Measurements from ENCODE around the gene MBP.

Gene MBP

DNA sequence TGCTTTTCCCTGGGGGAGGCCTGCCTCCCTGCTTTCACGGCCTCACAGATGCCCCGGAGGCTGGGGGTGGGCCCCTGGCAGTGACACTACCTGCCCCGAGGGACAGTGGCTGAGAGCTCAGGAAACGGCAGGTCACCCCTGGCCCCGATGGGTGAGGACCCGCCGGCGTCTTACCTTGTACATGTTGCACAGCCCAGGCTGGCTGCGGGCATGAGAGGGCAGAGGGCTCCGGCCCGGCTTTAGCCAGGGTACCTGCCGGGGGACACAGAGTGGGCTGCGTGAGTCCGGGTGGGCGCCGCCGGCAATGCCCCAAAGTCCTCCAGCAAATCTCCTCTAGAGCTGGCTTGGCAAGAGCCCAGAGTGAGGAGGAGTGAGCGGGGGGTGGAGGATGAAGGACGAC is 122.9 kb downstream of the MBP start:
- Mint-ChIP-seq H3K4me3 (no peak overlapping the region), H3K9me3 (no peaks in the 10 kb centered on the region), H3K36me3 (peaks cover 17% of the 10 kb centered on the region), H3K27me3 (no peaks in the 10 kb centered on the region), H3K4me1 (peaks cover 18% of the 10 kb centered on the region), H3K27ac (no peak overlapping the region)
- no peak for ATAC-seq (ENCODE audit: low read depth)
- no peak for DNase-seq (ENCODE audit: low spot score in 2 of 2)

- H3K27me3 Mint-ChIP-seq: no peaks in the 10 kb centered on the region
- peaks cover 22% of the 10 kb centered on the region for H3K4me1 Mint-ChIP-seq
- no peak overlapping the region for H3K27ac Mint-ChIP-seq
- H3K9me3 Mint-ChIP-seq: no peaks in the 10 kb centered on the region
- H3K36me3 Mint-ChIP-seq: peaks cover 17% of the 10 kb centered on the region
- H3K4me3 Mint-ChIP-seq: no peak overlapping the region
- no peak for DNase-seq (ENCODE audit: low spot score in 2 of 2)
- no peak for ATAC-seq (ENCODE audit: low read depth)
Observed at GRCh38 chr18:77008576-77009315, 123.8 kb downstream of the MBP start.

- H3K27me3 Mint-ChIP-seq: no peaks in the 10 kb centered on the region
- H3K36me3 Mint-ChIP-seq: peaks cover 14% of the 10 kb centered on the region
- H3K27ac Mint-ChIP-seq: no peak overlapping the region
Observed at GRCh38 chr18:77008006-77008405, 124.6 kb downstream of the MBP start.

GRCh38 chr18:77007251-77007650 is 125.3 kb downstream of the MBP start:
- H3K4me3 Mint-ChIP-seq: no peak overlapping the region
- DNase-seq (ENCODE audit: low spot score in 2 of 2) (no peak), ATAC-seq (ENCODE audit: low read depth) (no peak)
- H3K27me3 Mint-ChIP-seq: no peaks in the 10 kb centered on the region
- H3K36me3 Mint-ChIP-seq: peaks cover 14% of the 10 kb centered on the region
- H3K4me1 Mint-ChIP-seq: peaks cover 24% of the 10 kb centered on the region
- H3K9me3 Mint-ChIP-seq: no peaks in the 10 kb centered on the region
- no peak overlapping the region for H3K27ac Mint-ChIP-seq

More at GRCh38 chr18:77008006-77008405, 124.6 kb downstream of the MBP start:
- Mint-ChIP-seq H3K9me3 (no peaks in the 10 kb centered on the region), H3K4me1 (peaks cover 23% of the 10 kb centered on the region), H3K4me3 (no peak overlapping the region)
- ATAC-seq (ENCODE audit: low read depth) (no peak), DNase-seq (ENCODE audit: low spot score in 2 of 2) (no peak)

GRCh38 chr18:77006305-77007175 is 126.0 kb downstream of the MBP start:
- Mint-ChIP-seq H3K27me3 (no peaks in the 10 kb centered on the region), H3K4me3 (no peak overlapping the region), H3K27ac (no peak overlapping the region), H3K36me3 (peaks cover 9% of the 10 kb centered on the region), H3K9me3 (no peaks in the 10 kb centered on the region), H3K4me1 (peaks cover 25% of the 10 kb centered on the region)
- ATAC-seq (ENCODE audit: low read depth) (no peak), DNase-seq (ENCODE audit: low spot score in 2 of 2) (no peak)

DNA sequence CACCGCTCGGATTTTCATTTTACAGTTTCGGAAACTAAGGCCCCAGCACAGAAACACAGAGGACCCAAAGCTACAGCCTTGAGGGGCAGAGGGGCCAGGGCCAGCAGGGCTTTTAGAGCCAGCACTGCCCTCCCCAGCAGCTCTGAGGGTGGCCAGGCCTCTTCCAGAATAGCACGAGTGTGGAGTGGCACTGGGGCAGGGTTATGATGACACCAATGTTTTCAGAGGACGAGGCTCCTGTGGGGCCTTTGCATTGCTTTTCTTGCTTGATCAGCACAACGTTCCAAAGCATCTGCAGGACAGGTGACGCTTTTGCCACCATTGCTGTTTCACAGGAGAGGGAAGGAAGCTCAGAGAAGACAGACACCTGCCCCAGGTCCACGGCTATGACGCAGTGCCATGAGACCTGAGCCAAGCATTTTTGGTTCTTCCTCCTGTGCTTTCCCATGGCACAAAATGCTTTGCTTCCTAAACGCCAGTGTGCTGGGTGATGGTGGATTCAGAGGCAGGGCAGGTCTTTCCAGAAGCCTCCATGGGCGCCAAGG is 126.9 kb downstream of the MBP start:
- Mint-ChIP-seq H3K27ac (no peak overlapping the region), H3K4me3 (no peak overlapping the region), H3K36me3 (peaks cover 7% of the 10 kb centered on the region), H3K9me3 (no peaks in the 10 kb centered on the region), H3K27me3 (no peaks in the 10 kb centered on the region), H3K4me1 (peaks cover 24% of the 10 kb centered on the region)
- ATAC-seq (ENCODE audit: low read depth): no peak
- DNase-seq (ENCODE audit: low spot score in 2 of 2): no peak

- Mint-ChIP-seq H3K4me3 (peak overlapping the region; percentile 66), H3K4me1 (peaks cover 20% of the 10 kb centered on the region), H3K36me3 (peaks cover 3% of the 10 kb centered on the region), H3K9me3 (no peaks in the 10 kb centered on the region), H3K27ac (no peak overlapping the region), H3K27me3 (no peaks in the 10 kb centered on the region)
- ATAC-seq (ENCODE audit: low read depth): peak; percentile 37
- DNase-seq (ENCODE audit: low spot score in 2 of 2): no peak
Observed at GRCh38 chr18:77004555-77005380, 127.8 kb downstream of the MBP start.

DNA sequence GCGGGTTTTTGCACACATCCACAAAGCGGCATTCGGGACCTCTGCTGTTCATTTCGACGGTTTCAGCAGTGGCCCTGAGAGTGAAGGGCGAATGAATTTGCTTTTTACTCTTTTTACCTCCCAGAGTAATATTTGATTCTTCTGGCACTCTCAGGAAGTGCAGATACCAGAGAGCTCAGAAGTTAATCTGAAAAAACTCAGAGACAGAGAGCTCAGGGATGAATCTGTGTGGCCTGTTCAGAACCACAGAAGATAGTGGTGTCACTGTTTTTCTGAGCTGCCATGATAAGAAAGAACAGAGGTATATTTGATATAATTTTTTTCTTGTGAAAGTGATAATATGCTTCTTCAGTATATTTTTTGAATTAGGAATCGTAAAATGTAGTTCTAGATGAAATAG is 129.3 kb downstream of the MBP start:
- peaks cover 20% of the 10 kb centered on the region for H3K4me1 Mint-ChIP-seq
- H3K27ac Mint-ChIP-seq: no peak overlapping the region
- ATAC-seq (ENCODE audit: low read depth) (no peak), DNase-seq (ENCODE audit: low spot score in 2 of 2) (no peak)
- H3K27me3 Mint-ChIP-seq: peaks cover 1% of the 10 kb centered on the region
- H3K4me3 Mint-ChIP-seq: no peak overlapping the region
- no peaks in the 10 kb centered on the region for H3K36me3 Mint-ChIP-seq
- no peaks in the 10 kb centered on the region for H3K9me3 Mint-ChIP-seq

DNA sequence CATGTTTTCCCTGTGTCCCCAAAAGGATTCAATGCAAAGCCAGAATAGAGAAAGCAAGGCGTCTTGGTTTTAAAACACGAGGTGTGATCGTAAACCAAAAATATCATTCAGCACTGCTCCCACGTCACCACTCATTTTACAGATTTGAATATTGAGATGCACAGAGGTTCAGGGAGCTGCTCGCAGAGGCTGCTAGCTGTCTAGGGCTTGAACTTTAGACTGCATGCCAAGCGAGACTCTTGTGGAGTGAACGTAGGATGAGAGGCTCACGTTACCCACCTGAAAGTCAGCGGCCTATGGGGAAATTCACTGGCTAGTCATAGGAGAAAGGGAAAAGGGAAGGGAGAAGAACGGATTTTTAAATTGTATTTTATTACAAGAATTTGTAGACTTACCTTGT is 130.1 kb downstream of the MBP start:
- DNase-seq (ENCODE audit: low spot score in 2 of 2): no peak
- no peak for ATAC-seq (ENCODE audit: low read depth)
- Mint-ChIP-seq H3K9me3 (no peaks in the 10 kb centered on the region), H3K27me3 (peaks cover 3% of the 10 kb centered on the region), H3K4me3 (no peak overlapping the region), H3K36me3 (no peaks in the 10 kb centered on the region), H3K4me1 (peaks cover 19% of the 10 kb centered on the region), H3K27ac (peak overlapping the region; percentile 21)

GRCh38 chr18:77001979-77002378 is 130.6 kb downstream of the MBP start:
- Mint-ChIP-seq H3K27me3 (peaks cover 3% of the 10 kb centered on the region), H3K27ac (no peak overlapping the region), H3K36me3 (no peaks in the 10 kb centered on the region), H3K4me3 (no peak overlapping the region), H3K4me1 (peaks cover 14% of the 10 kb centered on the region), H3K9me3 (no peaks in the 10 kb centered on the region)
- DNase-seq (ENCODE audit: low spot score in 2 of 2): no peak
- ATAC-seq (ENCODE audit: low read depth): no peak

- Mint-ChIP-seq H3K9me3 (no peaks in the 10 kb centered on the region), H3K27ac (no peak overlapping the region), H3K4me1 (peaks cover 10% of the 10 kb centered on the region), H3K27me3 (peaks cover 3% of the 10 kb centered on the region), H3K4me3 (no peak overlapping the region), H3K36me3 (no peaks in the 10 kb centered on the region)
- DNase-seq (ENCODE audit: low spot score in 2 of 2) (no peak), ATAC-seq (ENCODE audit: low read depth) (no peak)
Observed at GRCh38 chr18:77001041-77001440, 131.5 kb downstream of the MBP start.

- Mint-ChIP-seq H3K4me1 (peaks cover 10% of the 10 kb centered on the region), H3K27me3 (peaks cover 3% of the 10 kb centered on the region), H3K27ac (no peak overlapping the region), H3K36me3 (no peaks in the 10 kb centered on the region), H3K4me3 (no peak overlapping the region), H3K9me3 (no peaks in the 10 kb centered on the region)
- ATAC-seq (ENCODE audit: low read depth) (no peak), DNase-seq (ENCODE audit: low spot score in 2 of 2) (peak; percentile 56 to 57)
Observed at GRCh38 chr18:77000527-77000926, 132.1 kb downstream of the MBP start.

- DNase-seq (ENCODE audit: low spot score in 2 of 2) (no peak), ATAC-seq (ENCODE audit: low read depth) (no peak)
- Mint-ChIP-seq H3K27ac (no peak overlapping the region), H3K4me3 (no peak overlapping the region), H3K36me3 (no peaks in the 10 kb centered on the region), H3K27me3 (peaks cover 3% of the 10 kb centered on the region), H3K4me1 (peaks cover 4% of the 10 kb centered on the region), H3K9me3 (no peaks in the 10 kb centered on the region)
Observed at GRCh38 chr18:76999077-76999476, 133.5 kb downstream of the MBP start.
